Neutrophil (primary cell): ENCODE data around the gene SLC12A4.

ENCODE experiments used
- H3K27ac ChIP-seq: fragments of 200-600 bp; sonication (generic); 2 replicates; pipeline ENCODE4 v1.5.1; 2016; ENCODE audit warnings: mild to moderate bottlenecking, moderate library complexity
- H3K27me3 ChIP-seq: fragments of 200-600 bp; sonication (generic); 2 replicates; pipeline ENCODE4 v1.6.0; 2016; ENCODE audit warnings: mild to moderate bottlenecking
- H3K36me3 ChIP-seq: fragments of 200-600 bp; sonication (generic); 2 replicates; pipeline ENCODE4 v1.5.1; 2017
- H3K4me1 ChIP-seq, 2 experiments: fragments of 200-600 bp in 1 of 2; sonication (generic) in 1 of 2; 1 replicate in 1 of 2; 2 replicates in 1 of 2; pipeline versions ENCODE4 v1.5.1 to v1.6.1; 2013 to 2016; ENCODE audit warnings: low read depth in 1 of 2, low read length in 1 of 2, mild to moderate bottlenecking in 1 of 2, moderate library complexity in 1 of 2; ENCODE audit not compliant: control insufficient read depth in 1 of 2, insufficient read depth in 1 of 2
- H3K4me3 ChIP-seq, 2 experiments: fragments of 200-600 bp in 1 of 2; sonication (generic) in 1 of 2; 1 replicate in 1 of 2; 2 replicates in 1 of 2; pipeline ENCODE4 v1.5.1; 2013 to 2016; ENCODE audit warnings: low read depth in 1 of 2, low read length in 1 of 2, mild to moderate bottlenecking in 1 of 2, moderate library complexity in 1 of 2
- H3K9me3 ChIP-seq: fragments of 200-600 bp; sonication (generic); 2 replicates; pipeline ENCODE4 v1.5.1; 2016
- TF ChIP-seq, protein P1 (sequence below): fragments of 200-600 bp; sonication (generic); IDR thresholded peaks from 2 replicates; pipeline ENCODE4 v1.5.1; 2016; ENCODE audit warnings: antibody characterized with exemption

The SLC12A4 gene

GRCh38 chr16:67963292-67963661 lies 5.2 kb downstream of the SLC12A4 start:
- peaks cover 6% of the 10 kb centered on the region for H3K36me3 ChIP-seq
- no peak overlapping the region for H3K4me3 ChIP-seq
- TF ChIP-seq, protein P1, sequence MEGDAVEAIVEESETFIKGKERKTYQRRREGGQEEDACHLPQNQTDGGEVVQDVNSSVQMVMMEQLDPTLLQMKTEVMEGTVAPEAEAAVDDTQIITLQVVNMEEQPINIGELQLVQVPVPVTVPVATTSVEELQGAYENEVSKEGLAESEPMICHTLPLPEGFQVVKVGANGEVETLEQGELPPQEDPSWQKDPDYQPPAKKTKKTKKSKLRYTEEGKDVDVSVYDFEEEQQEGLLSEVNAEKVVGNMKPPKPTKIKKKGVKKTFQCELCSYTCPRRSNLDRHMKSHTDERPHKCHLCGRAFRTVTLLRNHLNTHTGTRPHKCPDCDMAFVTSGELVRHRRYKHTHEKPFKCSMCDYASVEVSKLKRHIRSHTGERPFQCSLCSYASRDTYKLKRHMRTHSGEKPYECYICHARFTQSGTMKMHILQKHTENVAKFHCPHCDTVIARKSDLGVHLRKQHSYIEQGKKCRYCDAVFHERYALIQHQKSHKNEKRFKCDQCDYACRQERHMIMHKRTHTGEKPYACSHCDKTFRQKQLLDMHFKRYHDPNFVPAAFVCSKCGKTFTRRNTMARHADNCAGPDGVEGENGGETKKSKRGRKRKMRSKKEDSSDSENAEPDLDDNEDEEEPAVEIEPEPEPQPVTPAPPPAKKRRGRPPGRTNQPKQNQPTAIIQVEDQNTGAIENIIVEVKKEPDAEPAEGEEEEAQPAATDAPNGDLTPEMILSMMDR: no peak
- H3K27ac ChIP-seq: no peak overlapping the region
- H3K9me3 ChIP-seq: no peaks in the 10 kb centered on the region
- H3K4me1 ChIP-seq: peaks cover 13 to 14% of the 10 kb centered on the region in 2 experiments
- H3K27me3 ChIP-seq: peaks cover 18% of the 10 kb centered on the region

DNA sequence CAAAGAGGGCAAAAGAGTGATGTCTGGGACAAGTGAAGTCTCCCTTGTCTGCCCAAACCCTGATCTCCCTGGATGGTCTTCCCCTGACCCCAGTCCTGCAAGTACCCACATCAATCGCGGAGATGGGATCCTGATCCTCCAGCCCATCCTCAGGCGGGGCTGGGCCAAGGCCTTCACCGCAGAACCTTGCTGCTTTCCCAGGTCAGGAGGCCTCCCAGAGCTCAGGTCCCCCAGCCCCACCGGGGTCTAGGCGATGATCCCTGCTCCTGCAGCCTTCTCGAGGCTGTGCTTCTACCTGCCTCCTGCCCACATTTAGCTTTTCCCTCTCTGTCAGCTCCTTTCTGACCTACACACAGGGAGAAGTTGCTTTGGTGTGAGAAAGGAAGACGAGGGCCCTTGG lies 6.3 kb downstream of the SLC12A4 start:
- Histone ChIP-seq H3K4me1 (peaks cover 5 to 7% of the 10 kb centered on the region in 2 experiments), H3K4me3 (no peak overlapping the region), H3K9me3 (no peaks in the 10 kb centered on the region), H3K27ac (no peak overlapping the region), H3K36me3 (peaks cover 10% of the 10 kb centered on the region), H3K27me3 (peaks cover 9% of the 10 kb centered on the region)
- TF ChIP-seq, protein P1: no peak

DNA sequence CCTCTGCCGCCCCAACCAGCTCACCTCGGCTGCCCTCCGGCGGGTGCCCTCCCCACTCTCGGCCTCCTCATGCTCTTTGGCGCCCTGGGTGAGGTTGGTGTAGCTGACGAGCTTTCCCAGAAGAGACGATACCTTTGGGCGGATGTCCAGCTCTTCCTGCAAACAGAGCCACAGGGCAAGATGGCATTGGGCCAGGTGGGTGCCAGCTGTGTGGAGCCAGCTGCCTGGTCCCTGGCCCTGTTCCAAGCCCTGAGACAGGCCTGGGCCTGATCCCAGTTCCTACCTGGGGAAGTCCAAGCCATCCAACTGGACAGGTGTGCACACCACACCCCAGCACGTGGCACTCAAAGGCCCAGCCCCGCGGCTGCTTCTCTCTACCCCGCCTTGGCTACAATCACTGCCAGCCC lies 6.9 kb downstream of the SLC12A4 start:
- Histone ChIP-seq H3K9me3 (no peaks in the 10 kb centered on the region), H3K36me3 (peaks cover 10% of the 10 kb centered on the region), H3K27me3 (peaks cover 3% of the 10 kb centered on the region), H3K27ac (no peak overlapping the region), H3K4me1 (peaks cover 0 to 1% of the 10 kb centered on the region in 2 experiments), H3K4me3 (no peak overlapping the region)
- TF ChIP-seq, protein P1: no peak

- H3K4me1 ChIP-seq: no peaks in the 10 kb centered on the region
- H3K36me3 ChIP-seq: peaks cover 15% of the 10 kb centered on the region
- H3K4me3 ChIP-seq: no peak overlapping the region
- no peak overlapping the region for H3K27ac ChIP-seq
- H3K9me3 ChIP-seq: no peaks in the 10 kb centered on the region
- no peaks in the 10 kb centered on the region for H3K27me3 ChIP-seq
- TF ChIP-seq, protein P1: no peak
These were observed 8.7 kb downstream of the SLC12A4 start for GRCh38 chr16:67959536-67960329.

DNA sequence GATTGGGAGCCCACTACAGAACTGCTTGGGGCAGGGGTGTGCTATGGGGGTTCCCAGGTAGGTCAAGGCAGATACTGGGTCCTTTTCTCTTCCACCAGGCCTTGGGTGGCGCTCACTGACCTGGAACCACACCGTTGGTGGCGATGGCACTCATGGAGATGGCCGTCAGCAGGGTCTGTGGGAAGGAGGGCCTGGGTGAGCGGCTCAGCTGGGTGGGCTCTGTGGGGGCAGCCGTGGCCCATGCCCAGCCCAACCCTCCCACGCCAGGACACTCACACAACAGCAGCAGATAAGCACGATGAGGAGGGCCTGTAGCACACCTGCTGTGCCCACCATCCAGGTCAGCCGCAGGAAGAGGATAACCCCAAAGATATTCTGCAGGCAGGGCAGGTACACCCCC lies 10.8 kb downstream of the SLC12A4 start:
- H3K4me1 ChIP-seq: no peaks in the 10 kb centered on the region
- peaks cover 16% of the 10 kb centered on the region for H3K36me3 ChIP-seq

More for the DNA sequence above, 10.8 kb downstream of the SLC12A4 start:
- no peaks in the 10 kb centered on the region for H3K9me3 ChIP-seq
- H3K27me3 ChIP-seq: no peaks in the 10 kb centered on the region
- H3K4me3 ChIP-seq: no peak overlapping the region
- TF ChIP-seq, protein P1: no peak
- H3K27ac ChIP-seq: no peak overlapping the region
